Ovary (tissue), 3 donors: ENCODE data around the gene POLR2J.
"Not testable (repeated sequence)": the region's sequence is repeated elsewhere in the genome, so short reads cannot be mapped to it uniquely, and the experiment has no call there.

Experiments used
- EP300 ChIP-seq: sonication (generic); formaldehyde crosslinking; IDR thresholded peaks from one replicate; pipeline ENCODE4 v1.6.1; 2017; ENCODE audit warnings: antibody characterized with exemption
- POLR2A ChIP-seq: fragments of 450-650 bp; IDR thresholded peaks from one replicate; pipeline ENCODE4 v1.6.1; 2017; ENCODE audit warnings: antibody characterized with exemption, mild to moderate bottlenecking, moderate library complexity
- TF ChIP-seq, protein P1 (sequence below), 3 donors: fragments of 450-650 bp in 2 of 3; fragments of 200-600 bp in 1 of 3; IDR thresholded peaks; one replicate each; pipeline versions ENCODE4 v1.5.1 to v1.8.0; 2016 to 2022; ENCODE audit warnings: antibody characterized with exemption in 3 of 3, mild to moderate bottlenecking in 1 of 3
- donor health status: DM: no; HTN: no; CAD: no.

DNA sequence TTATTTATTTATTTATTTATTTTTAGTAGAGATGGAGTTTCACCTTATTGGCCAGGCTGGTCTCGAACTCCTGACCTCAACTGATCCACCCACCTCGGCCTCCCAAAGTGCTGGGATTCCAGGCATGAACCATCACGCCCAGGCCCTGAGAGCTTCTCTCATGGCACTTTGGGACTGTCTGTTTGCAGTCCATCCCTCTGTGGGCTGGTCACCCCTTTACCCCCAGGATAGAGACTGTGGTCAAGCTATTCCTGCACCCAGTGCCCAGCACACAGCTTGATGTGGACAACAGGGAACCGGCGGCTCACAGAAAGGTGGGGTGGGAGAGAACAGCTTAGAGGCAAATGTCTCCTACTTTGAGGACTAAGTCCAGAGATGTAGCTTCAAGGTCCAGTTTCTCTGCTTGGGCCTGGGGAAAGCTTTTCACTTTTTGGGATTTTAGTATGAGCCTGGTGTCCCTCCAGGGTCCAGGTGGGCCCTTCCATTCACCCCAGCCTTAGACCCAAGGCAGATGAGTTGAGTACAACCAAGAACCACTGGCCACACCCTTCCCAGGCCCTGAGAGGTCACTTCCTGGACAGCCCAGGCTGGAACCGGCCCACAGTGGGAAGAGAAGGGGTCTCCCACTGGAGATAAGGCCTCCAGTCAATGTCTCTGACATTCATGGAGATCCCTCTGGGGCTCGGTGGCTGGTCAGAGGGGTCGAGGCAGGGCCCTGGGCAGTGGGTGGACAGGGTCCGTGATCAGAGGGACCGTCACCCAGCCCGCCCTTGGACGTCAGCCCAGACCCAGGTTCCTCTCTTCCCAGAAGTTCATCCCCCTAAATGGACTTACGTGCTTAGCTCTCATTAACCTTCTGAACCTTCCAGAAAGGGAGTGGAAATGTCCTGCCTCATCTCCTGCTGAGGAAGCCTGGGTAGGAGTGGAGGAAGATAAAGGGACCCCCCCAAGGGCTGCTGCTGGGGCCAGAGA lies 49.4 kb upstream of the POLR2J start:
- TF ChIP-seq, protein P1, sequence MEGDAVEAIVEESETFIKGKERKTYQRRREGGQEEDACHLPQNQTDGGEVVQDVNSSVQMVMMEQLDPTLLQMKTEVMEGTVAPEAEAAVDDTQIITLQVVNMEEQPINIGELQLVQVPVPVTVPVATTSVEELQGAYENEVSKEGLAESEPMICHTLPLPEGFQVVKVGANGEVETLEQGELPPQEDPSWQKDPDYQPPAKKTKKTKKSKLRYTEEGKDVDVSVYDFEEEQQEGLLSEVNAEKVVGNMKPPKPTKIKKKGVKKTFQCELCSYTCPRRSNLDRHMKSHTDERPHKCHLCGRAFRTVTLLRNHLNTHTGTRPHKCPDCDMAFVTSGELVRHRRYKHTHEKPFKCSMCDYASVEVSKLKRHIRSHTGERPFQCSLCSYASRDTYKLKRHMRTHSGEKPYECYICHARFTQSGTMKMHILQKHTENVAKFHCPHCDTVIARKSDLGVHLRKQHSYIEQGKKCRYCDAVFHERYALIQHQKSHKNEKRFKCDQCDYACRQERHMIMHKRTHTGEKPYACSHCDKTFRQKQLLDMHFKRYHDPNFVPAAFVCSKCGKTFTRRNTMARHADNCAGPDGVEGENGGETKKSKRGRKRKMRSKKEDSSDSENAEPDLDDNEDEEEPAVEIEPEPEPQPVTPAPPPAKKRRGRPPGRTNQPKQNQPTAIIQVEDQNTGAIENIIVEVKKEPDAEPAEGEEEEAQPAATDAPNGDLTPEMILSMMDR (IDR thresholded peaks at IDR 0.05): not testable (repeated sequence)
- TF ChIP-seq POLR2A, EP300: not testable (repeated sequence)
